RCC 7860 (cell line): Measurements from ENCODE around the gene DBN1.

Source experiments
- DNase-seq: peaks from one replicate; pipeline ENCODE4 v3.0.0-alpha.2; 2015; ENCODE audit warnings: low spot score
- FAIRE-seq: peaks from 2 replicates; lab custom pipeline; 2012; peaks lifted over from hg19 to GRCh38; lab: Jason Lieb, UNC

Gene DBN1

DNA sequence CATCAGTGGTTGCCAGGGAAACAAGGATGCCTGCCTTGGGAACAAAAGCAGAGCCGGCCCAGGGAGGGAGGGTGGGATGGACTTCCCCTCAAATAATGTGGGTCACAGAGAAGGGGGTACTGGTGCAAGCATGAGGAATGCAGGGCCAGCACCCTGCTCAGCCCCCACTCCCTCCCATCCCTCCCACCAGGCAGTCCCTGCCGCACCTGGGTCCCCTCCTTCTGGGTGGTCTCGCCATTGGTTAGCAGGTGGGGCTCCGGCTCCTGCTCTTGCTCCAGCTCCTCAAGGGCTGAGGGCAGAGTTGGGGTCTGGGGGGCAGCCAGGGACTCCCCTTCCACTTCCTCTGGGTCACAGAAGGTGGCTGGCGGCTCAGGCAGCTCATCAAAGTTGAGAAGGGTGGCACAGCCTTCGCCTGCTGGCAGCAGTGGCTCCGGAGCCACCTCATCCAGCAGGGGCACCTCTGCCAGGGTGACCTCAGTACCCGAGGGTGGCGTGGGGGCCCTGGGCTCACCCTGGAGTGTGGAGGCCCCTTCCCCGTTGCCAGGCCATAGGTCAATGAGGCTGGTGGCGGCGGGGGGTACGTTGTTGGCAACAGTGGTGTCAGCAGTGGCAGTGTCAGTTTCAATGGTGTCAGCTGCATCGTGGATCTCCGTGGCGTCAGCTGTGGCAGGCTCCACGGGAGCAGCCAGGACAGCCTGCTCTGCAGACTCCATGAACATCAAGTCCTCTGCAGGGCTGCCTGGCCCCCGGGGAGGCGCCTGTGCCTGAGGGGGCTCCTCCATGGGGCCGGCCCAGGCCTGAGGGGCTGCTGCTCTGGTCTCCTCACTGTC is 15.4 kb downstream of the DBN1 start:
- no peak for FAIRE-seq
- DNase-seq: no peak

DNA sequence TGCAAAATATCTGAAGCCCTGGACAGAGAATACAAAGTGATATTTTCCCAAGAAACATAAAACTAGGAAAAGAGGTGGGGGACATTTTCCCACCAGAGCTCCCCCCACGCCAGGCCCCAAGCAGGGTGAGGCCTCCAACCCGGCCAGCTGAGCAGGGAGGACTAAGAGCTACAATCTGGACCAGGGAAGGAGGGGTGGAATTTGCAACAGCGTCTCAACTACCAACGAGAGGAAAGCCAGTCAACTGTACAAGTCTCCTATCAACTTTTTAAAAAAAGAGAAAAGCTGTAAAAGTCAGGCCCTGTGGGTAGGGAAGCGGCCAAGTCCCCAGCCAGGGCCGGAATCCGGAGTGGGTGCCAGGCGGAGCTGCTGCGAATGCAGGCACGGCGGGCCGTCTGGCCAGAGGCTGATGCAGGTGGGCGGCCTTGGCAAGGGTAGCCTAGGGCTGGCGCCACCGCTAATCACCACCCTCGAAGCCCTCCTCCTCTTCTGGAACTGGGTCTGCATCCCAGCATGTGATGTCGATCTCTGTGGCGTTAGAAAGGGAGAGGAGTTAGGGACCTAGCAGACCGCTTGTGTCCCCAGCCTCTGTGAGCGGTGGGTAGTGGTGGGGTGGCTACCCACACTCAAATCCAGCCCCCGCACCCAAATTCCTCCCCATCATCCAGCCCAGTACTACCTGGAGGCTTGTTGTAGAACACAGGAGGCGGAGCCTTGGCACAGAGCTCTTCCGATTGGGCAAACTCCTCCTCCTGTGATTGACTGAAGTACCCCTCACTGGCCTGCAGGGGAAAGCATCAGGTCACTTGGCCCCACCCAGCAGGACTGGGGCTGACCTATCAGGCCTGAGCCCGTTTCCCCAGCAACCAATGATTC is 16.2 kb downstream of the DBN1 start:
- FAIRE-seq (peak; percentile 84), DNase-seq (peak; percentile 96)

DNA sequence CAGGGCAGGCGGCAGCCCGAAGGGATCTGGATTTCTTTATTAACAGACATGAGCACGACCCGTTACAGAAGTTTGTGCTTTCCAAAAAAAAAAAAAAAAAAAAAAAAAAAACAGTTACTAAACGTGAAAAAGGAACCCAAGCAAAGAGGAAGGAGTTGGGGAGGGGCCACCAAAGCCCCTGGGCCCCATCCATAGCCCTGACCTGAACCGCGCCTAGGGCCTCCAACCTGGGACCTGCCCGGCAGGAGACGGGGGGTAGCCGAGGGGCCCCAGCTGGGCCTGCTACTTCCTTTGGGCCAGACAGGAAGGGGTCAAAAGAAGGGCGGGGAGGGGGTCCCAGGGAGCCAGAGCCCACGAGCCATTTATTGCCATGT is 16.9 kb downstream of the DBN1 start:
- DNase-seq (no peak), FAIRE-seq (no peak)

DNA sequence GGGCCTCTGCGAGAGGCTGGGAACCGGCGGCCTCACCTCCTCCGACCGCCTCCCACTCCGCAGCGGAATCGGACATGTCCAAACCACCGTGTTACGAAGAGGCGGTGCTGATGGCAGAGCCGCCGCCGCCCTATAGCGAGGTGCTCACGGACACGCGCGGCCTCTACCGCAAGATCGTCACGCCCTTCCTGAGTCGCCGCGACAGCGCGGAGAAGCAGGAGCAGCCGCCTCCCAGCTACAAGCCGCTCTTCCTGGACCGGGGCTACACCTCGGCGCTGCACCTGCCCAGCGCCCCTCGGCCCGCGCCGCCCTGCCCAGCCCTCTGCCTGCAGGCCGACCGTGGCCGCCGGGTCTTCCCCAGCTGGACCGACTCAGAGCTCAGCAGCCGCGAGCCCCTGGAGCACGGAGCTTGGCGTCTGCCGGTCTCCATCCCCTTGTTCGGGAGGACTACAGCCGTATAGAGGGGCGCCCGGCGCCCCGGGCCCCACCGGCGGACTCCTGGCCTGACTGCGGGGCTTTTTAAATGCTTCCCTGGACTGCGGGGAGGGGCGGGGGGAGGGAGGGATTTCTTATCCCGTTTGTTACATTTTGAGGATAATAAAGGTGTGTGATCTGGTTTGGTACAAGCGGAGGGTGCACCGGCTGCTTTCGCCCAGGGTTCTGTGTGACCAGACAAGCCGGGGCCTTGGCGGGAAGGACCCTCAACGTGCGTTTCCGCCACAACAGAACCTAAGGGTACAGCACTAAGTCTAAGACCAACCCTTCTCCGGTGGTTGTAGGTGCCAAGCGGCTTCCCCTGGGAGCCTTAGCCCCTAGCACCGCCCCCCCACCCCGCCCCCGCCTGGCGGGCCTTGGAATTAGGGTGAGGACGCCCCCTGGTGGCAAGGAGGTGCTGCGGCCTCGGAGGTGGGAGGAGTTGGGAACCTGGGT is 17.5 kb downstream of the DBN1 start:
- FAIRE-seq (no peak), DNase-seq (peak; percentile 70)

DNA sequence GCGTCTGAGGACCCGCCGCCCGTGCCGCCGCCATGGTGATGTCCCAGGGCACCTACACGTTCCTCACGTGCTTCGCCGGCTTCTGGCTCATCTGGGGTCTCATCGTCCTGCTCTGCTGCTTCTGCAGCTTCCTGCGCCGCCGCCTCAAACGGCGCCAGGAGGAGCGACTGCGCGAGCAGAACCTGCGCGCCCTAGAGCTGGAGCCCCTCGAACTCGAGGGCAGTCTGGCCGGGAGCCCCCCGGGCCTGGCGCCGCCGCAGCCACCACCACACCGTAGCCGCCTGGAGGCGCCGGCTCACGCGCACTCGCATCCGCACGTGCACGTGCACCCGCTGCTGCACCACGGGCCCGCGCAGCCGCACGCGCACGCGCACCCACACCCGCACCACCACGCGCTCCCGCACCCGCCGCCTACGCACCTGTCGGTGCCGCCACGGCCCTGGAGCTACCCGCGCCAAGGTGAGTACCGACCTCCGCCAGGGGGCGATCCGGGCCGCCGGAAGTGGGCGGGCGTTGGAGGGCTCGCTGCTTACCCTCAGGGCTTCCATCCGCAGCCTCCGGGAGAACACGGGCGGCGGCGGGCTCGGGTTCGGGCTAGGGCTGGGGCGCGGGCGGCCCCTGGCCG is 18.3 kb downstream of the DBN1 start:
- no peak for FAIRE-seq
- DNase-seq: peak; percentile 64

DNA sequence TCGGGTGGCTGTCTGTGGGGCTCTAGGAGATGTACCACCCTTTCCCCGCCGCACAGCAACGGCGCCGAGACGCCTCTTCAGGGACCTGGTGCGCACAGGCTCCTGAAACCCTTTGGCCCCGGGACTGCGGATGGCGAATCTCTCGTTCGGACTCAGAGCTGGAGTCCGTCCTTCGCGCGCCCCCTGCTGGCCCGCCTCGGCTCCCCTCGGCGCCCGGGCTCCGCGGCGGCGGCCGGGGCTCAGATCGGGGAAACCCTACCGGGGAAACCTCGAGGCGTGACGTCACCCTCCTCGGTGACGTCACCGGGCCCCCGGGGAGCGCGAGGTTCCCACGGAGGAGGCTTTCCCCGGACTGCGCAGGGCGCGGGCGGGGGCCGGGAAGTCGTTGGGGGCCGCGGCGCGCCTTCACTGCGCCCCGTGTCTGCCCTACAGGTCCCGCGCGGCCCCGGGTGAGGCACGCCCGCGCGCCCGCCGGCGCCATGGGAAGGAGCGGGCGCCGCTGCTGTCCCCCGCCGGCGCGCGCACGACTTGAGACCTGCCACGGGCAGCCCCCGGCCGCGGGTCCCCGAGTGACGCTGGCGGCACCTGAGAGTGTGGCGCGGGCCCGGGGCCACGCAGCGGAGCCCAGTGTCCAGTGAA is 18.9 kb downstream of the DBN1 start:
- DNase-seq (peak; percentile 79), FAIRE-seq (no peak)

DNA sequence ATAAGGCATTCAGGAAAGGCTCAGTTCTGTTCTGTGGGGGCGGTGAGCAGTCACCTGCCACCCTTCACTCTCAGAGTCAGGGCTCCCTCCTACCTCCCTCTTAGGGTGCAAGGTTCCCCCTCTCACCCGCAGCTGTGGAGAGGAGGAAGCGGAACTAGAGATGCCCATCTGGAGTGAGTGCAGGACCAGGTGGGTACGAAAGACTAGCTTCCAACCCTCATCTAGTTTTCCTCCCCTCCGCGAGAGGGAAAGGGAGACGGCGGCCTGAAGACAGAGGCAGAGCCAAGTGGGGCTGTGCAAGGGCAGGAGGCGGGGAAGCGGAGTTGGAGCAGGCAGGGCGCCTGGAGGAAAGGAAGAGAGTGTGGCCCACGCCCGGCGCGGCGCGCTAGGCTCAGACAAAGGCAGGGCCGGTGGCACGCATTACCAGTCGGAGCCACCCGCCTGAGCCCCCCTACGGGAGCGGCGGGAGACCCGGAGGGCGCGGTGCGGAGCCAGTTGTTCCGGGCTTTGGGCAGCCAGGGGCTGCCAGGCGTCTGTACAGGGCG is 19.5 kb downstream of the DBN1 start:
- DNase-seq (no peak), FAIRE-seq (no peak)

DNA sequence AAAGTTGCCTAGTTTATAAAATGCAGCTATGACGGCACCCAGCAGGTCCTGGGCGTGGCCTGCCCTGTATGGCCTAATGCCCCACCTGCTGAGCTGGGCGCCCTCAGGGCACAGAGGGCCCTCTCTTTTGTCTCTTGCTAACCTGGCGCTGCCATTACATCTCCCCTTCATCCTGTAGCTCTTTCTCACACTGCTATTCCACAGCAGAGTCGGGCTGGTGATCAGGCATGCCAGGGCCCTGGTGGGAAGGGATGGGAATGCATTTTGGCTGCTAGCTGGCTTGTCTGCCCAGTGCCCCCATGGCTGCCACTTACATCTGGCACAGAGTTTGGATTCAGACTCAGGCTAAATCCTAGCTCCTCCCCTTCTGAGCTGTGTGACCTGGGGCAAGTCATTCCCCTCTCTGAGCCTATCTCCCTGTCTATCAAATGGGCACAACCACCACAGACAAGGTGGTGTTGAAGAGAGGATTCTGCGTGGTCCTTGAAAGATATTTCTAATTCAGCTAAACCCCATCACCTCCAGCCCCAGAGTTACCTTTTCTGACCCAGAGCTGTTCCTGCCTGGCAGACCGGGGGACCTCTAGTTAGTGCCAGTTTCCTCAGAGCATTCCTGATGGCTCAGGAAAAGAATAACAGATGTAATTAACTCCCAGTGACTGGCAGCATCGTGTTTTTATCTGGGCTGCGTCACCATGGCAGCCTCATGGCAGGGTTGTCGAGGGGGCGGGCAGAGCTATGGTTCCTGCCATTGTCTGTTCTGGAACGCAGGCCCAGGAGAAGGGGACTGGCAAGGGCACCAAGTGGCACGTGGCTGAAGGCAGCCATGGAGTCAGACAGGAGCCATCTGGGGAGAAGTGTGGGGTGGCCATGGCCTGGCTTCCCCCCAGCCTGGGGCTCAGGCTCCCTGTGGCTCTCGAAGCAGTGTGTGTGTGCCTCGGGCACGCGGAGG is 20.5 kb downstream of the DBN1 start:
- DNase-seq: no peak
- FAIRE-seq: no peak

DNA sequence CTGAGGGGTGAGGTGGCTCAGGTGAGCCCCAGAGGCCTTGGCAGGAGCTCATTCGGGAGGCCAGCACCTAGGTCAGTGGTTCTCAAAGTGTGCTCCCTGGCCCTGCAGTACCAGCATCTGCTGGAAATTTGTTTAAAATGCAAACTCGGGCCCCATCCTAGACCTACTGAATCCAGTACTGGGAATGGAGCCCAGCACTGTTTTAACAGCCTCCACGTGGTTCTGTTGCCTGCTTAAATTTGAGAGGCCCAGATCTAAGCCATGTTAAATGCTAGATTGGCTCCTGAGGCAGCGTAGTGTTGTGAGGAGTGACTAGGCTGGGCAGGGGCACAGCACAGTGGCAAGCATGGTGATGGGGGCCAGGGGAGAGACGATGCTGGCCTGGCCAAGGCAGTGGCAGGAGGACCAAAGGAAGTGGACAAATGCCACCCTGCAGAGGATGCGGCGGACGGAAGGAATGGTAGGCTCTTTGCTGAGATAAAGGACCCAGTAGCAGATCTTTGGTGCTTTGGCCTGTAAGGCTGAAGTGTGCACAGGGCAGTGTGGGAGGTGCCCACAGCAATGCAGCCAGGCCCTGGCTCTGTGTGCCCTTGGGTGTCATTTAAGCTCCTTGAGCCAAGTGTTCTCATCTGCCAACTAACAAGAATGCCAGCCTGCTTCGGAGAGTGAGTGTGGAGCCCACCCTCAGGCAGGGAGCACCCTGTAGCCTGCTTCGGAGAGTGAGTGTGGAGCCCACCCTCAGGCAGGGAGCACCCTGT is 22.6 kb downstream of the DBN1 start:
- no peak for DNase-seq
- FAIRE-seq: no peak

DNA sequence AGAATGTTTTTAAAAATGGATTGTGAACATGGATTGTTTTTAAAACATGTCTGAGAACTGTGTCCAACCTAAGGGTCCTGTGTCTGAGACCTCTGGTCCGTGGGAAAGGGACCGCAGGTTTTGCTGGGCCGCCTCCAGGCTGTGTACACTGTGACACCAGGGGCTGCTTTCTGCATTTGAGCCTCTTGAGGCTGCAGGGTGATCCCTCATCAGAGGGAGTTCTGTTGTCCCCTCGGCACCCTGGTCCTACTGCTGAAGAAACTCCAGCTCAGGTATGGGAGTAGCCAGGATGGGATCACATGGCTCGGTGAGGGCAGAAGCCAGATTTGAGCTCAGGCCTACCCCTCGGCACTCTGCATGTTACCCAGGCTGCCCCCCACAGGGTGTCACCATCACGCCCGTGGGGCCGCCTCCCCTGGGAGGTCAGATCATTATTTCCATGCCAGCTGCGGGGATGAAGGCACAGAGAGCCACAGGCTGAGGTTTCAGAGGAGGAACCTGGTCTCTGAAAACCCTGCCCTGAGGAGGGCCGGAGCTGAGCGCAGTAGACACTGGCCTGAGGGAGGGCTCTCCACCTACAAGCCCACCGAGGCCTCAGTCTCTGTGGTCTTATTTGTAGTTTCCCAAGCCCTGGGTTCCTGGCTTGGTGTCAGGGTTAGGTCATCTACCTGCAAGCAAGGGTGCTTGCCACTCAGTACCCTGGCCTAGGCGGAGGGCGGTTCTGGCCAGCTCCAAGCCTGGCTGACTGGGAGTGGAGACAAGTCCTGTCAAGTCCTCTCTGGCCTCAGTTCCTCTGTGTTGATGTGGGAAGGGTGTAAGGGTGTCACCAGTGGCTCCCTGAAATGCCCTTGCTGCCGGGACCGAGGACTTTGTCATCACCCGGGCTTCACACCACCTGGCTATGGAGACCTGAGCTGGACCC is 24.0 kb downstream of the DBN1 start:
- no peak for DNase-seq
- FAIRE-seq: no peak

DNA sequence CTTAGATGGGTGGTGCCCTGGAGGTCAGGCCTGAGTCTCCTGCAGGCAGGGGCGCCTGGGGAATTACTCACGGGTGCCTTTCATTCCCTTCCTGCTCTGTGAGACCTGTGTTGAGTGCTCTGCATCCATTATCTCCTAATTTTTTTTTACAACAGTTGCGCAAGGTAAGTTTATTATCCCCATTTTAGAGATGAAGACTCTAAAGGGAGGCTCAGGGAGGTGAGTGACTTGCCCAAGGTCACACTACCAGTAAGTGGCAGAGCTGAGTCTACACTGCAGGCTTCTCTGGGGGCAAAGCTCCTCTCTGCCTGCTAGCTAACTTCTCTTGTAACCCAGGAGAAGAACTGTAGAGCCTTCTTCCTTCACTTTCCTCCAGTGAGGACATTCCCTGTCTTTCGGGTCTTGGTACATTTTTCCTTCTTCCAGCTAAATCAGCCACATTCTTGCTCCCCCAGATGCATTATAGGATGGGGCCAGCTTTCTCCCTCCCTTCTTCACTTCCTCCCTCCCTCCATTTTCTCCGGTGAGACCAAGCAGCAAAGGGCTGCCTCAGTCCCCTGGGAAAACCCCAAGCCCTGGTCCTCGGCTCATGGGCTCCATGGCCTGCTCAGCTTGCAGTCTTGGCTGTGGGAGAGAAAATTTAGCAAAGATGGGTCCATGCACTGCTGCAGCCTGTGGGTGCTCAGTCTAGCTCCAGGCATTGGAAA is 25.0 kb downstream of the DBN1 start:
- DNase-seq (no peak), FAIRE-seq (no peak)

DNA sequence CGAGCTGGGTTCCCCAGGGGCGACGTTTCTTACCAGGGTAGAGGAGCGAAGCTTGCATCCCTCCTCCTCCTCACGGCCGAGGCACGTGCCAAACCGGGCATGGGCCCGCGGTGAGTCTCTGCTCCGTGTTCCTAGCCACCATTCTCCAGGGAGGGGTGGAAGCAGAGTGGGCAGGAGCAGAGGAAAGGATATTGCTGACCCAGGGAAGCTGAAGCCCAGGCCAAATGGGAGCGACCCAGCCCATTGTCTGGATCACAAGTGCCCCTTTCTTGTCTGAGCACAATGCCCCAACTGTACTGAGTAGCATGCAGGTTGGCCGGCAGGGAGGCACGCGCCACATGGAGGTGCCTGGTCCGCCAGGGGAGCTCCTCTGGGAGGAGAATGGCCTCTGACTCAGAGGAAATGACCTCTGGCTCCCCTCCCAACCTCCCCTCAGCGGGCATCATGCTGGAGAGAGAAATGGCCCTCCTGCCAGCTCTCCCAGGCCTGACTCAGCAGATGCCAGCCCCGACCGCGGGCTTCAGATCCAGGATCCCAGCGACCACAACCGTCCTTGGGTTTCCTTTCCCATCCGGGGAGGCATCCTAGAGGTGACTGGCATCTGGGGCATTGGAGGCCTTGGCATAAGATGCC is 25.7 kb downstream of the DBN1 start:
- DNase-seq (peak; percentile 99), FAIRE-seq (peak; percentile 97)

DNA sequence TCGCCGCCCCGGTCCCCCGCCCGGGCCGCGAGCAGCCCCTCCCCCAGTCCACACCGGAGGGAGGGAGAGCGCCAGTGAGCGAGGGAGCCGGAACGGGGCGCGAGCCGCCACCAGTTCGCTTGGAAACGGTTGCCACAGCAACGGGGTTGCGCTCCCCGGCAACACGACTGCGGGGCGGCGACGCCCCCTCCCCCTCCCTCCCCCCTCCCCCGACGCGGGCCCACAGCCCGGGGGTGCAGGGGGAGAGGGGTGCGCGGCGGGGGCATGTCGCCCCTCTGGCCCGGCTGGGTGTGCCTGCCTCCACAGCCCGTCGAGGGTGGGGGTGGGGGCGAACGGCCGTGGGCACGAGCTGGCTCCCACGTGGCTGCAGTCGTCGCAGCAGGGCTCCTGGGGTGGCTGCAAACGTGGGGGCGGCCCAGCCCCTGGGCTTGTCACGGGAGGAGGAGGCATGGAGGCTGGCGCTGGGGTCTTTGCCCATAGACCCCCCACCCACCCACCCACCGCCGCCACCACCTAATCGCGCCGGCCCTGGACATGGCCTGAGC is 26.3 kb downstream of the DBN1 start:
- DNase-seq (peak; percentile 56), FAIRE-seq (no peak)

DNA sequence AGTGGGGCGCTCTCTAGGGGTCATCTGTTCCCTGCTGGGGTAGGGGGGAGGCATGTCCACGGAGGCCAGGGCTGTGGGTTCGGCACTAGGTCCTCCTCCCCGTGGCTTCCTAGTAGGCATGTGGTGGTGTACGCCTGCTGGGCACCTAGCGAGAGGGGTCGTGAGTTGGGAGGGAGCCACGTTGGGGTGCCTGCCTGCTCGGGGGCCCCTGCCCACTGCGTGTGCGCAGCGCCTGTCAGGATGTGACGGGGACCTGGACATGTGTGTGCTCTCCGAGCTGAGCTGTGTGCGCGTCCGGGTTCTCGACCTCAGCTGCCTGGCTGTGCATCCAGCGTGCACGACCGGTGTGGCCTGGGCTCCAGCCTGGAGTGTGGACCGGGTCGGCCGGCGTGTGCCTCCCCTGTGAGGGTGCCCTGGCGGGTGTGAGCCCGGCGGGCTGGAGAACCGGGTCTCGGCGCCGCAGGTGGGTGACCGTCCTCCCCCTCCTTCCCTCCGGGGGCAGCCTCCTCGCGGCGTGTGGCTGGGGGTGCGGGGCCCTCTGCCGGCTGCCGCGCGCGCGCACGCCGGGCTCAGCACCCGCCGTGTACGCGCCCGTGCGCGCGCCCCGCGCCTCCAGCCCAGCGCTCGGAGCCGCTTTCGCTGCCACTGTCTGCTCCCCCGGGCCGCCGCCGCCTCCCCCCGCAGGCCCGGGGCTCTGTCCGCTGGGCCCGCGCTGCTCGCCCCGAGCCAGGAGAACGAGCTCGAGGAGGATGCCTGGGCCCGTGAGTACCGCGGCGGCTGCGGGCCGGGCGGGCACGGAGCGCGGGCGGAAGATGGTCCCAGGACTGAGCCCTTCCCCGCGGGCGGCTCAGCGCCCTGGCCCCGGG is 27.0 kb downstream of the DBN1 start, which contains the start of gene PRR7:
PRR7 (plus strand) TSS at position 615 of the 866 bp plus-strand sequence. CDS start 8,254 bp downstream, outside the sequence.
- peak; percentile 49 for DNase-seq
- FAIRE-seq: no peak

DNA sequence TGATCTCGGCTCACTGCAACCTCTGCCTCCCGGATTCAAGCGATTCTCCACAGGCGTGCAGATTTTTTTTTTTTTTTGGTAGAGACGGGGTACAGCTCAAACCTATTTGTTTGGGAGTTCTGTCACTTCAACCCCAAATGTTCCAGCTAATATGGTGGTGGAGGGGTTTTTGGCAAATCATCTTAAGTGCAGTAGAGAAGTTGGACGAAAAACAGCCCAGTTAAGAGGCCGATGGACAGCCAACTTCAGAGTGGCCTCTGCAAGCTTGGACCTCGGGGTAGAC is 27.6 kb downstream of the DBN1 start:
- FAIRE-seq (no peak), DNase-seq (no peak)
